Activated T-helper 1 cell treated with anti-CD3 and anti-CD28 coated beads, Interleukin-12 subunit alpha, Interleukin-12 subunit beta, Interleukin-2, Interleukin-4 antibody, amounts not matched to agents 30 ng/mL and 10 ng/mL and 1 ng/mL, durations not matched to agents 14 hours and 24 hours and 36 hours (primary cell): ENCODE data around the gene RHOBTB3. TPM values are rescaled to one million over a fixed set of nuclear protein-coding genes. Genes with fewer than 3 reads are reported as not detected.
A peak's percentile ranks its signal among the peaks of the same experiment; 100 is the strongest.
"Not testable (repeated sequence)": the region's sequence is repeated elsewhere in the genome, so short reads cannot be mapped to it uniquely, and the experiment has no call there.

ENCODE experiments used
- DNase-seq: peaks from one replicate; pipeline ENCODE4 v3.0.0; 2021; ENCODE audit warnings: low spot score
- H3K27ac Mint-ChIP-seq: one replicate; pipeline ENCODE4 v1.8.0; 2021; ENCODE audit warnings: mild to moderate bottlenecking, mixed read lengths
- H3K27me3 Mint-ChIP-seq: one replicate; pipeline ENCODE4 v1.8.0; 2022; ENCODE audit warnings: mild to moderate bottlenecking, moderate library complexity, mixed read lengths; ENCODE audit not compliant: insufficient read depth
- H3K36me3 Mint-ChIP-seq: one replicate; pipeline ENCODE4 v1.8.0; 2021; ENCODE audit warnings: low read depth, mixed read lengths
- H3K4me1 Mint-ChIP-seq: one replicate; pipeline ENCODE4 v1.8.0; 2021; ENCODE audit warnings: low read depth, mixed read lengths
- H3K4me3 Mint-ChIP-seq: one replicate; pipeline ENCODE4 v1.8.0; 2021; ENCODE audit warnings: mild to moderate bottlenecking, moderate library complexity, mixed read lengths
- H3K9me3 Mint-ChIP-seq: one replicate; pipeline ENCODE4 v1.8.0; 2021; ENCODE audit warnings: mixed read lengths
- intact Hi-C: fragments of 100-400 bp; cut with micrococcal nuclease; formaldehyde crosslinking; loops from one replicate; pipeline ENCODE4 v1.15.1; 2024
- total RNA-seq: library from RNA; stranded (reverse); gene quantifications from 2 replicates; pipeline ENCODE4 v1.2.3, GENCODE V29; 2022

Gene RHOBTB3
- total RNA-seq, 1 donor from 2014 or later, result 0.36 TPM

DNA sequence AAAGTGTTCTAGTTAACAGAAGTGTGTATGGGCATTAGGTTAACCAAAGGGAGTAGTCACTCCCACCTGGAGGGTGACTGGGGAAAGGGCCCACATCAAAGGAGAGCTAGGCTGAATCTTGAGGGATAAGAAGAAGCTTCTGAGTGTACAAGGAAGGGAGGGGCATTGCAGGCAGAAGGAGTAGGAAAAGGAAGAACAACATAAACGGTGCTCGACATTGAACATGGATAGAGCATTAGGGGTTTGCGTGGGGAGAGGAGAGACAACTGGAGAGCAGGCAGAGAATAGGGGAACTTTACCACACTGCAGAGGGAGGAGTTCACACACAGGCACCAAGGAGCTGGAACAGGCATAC, 96.7 kb downstream of the RHOBTB3 start:
- Mint-ChIP-seq H3K27me3 (no peaks in the 10 kb centered on the region), H3K4me3 (no peak overlapping the region), H3K36me3 (peaks cover 2% of the 10 kb centered on the region), H3K27ac (no peak overlapping the region), H3K9me3 (no peaks in the 10 kb centered on the region), H3K4me1 (peaks cover 39% of the 10 kb centered on the region)
- no peak for DNase-seq
- intact Hi-C loops, result no loop called here

DNA sequence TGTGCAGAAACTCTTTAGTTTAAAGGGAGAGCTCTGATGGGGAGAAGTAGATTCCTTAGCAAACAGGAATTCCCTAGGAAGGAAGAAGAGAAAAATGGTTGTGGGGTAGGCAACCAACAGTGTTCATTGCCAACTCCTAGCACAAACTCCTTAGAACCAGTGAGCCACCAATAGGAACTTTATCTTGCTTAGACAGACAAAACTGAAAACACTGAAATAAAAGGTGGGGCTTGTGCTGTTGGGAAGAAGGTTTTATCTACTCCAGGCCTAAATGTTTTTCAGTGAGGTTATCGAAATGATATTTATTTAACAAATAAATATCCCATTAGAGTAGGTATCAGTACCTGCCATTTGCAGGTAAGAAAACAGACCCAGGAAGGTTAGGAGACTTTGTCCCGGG, 99.1 kb downstream of the RHOBTB3 start:
- intact Hi-C loops, result no loop called here
- Mint-ChIP-seq H3K4me1 (peaks cover 29% of the 10 kb centered on the region), H3K9me3 (no peaks in the 10 kb centered on the region), H3K4me3 (no peak overlapping the region), H3K27me3 (peaks cover 2% of the 10 kb centered on the region), H3K27ac (no peak overlapping the region), H3K36me3 (peaks cover 2% of the 10 kb centered on the region)
- no peak for DNase-seq

DNA sequence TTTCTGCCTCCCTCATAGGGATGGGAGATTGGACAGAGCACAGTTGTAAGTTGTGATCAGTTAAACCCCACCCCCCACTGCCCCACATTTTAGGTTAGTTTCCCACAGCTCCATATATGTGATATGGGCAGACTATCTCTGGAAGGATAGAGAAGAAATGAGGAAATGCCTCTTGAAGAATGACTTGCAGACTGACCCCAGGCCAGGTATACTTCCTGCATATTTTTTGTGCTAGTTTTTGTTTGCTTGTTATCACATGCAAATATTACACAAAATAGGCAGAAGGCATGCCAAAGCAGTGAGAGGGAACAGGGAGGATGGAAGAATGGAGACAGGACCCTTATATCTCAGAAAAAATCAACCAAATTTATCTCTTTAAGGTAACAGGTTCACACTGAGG, 101.5 kb downstream of the RHOBTB3 start:
- H3K4me3 Mint-ChIP-seq, result no peak overlapping the region
- peaks cover 2% of the 10 kb centered on the region for H3K27me3 Mint-ChIP-seq
- no peaks in the 10 kb centered on the region for H3K9me3 Mint-ChIP-seq
- no peaks in the 10 kb centered on the region for H3K36me3 Mint-ChIP-seq
- peaks cover 37% of the 10 kb centered on the region for H3K4me1 Mint-ChIP-seq
- DNase-seq, result no peak
- intact Hi-C loops, result no loop called here
- no peak overlapping the region for H3K27ac Mint-ChIP-seq

DNA sequence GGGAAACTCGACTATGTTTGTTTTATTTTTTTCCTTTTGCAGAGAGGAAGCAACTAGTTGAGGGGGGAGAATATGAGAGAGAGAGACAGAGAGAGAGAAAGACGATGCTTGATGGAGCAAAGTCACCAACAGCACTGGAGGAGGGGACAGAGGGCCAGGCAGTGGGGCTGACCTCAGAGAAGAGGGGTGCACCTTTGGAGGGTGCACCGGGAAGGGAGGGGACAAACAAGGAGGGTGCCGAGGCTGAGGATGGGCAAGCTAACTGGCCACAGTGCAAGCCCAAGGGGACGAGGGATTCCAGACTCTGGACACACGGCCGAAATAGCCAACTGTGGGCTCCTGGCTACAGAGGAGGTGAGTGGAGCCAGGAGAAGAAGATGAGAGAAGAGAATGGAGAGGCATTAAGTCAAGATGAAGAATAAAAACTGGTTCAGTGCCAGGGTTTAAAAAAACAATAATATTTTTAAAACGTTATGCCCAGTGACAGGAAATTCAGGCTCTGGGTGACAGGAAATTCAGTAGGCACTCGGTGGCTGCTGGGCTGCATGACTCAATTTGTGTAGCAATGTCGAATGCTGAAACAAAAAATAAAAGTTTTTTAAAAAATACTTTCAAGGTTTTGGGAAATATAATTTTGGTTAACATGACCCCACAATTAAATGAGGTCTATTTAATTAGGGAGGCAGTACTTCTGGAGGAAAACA, 104.7 kb downstream of the RHOBTB3 start:
- Mint-ChIP-seq H3K36me3 (no peaks in the 10 kb centered on the region), H3K9me3 (no peaks in the 10 kb centered on the region), H3K4me3 (peak overlapping the region; percentile 76)

DNA sequence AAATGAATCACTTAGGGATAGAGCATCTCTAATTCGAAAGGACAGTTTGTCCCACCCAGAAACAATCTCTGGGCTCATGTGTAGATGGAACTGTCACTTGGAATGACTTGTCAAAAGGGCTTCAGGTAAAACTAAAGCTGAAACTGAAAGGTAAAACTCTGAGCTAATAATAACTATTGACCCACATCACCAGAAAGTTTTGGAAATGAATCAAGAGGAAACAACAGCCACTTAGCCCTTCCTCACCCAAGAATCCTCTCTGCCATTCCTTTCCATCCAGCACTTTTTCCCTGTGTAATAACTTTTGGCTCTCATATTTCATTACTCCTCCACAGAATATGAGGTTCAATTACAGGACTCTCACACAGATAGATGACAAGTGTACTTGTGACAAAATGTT, 105.4 kb downstream of the RHOBTB3 start:
- H3K27me3 Mint-ChIP-seq, result peaks cover 2% of the 10 kb centered on the region
- H3K27ac Mint-ChIP-seq, result no peak overlapping the region
- intact Hi-C loops, result no loop called here

More for the DNA sequence above, 104.7 kb downstream of the RHOBTB3 start:
- Mint-ChIP-seq H3K27me3 (peaks cover 2% of the 10 kb centered on the region), H3K27ac (peak overlapping the region; percentile 54), H3K4me1 (peaks cover 37% of the 10 kb centered on the region)
- DNase-seq, result no peak
- intact Hi-C loops, result loop anchor here (1.0 to 2.0 kb wide), 4 partner anchors 7 to 75 kb away; no protein-coding TSS in a partner anchor

DNA sequence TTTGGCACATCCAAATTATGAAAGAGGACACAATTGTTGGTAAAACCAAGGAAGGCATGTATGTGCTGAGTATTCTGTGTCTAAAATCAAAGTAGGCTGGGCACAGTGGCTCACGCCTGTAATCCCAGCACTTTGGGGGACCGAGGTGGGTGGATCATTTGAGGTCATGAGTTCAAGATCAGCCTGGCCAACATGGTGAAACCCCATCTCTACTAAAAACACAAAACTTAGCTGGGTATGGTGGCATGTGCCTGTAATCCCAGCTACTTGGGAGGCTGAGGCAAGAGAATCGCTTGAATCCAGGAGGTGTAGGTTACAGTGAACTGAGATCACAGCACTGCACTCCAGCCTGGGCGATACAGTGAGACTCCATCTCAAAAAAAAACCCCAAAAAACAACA, 105.8 kb downstream of the RHOBTB3 start:
- DNase-seq, H3K36me3 Mint-ChIP-seq, H3K9me3 Mint-ChIP-seq, H3K27ac Mint-ChIP-seq, H3K27me3 Mint-ChIP-seq, intact Hi-C loops: not testable (repeated sequence)
- Mint-ChIP-seq H3K4me1 (peaks cover 37% of the 10 kb centered on the region), H3K4me3 (peak overlapping the region; percentile 9)

More for the DNA sequence above, 105.4 kb downstream of the RHOBTB3 start:
- Mint-ChIP-seq H3K9me3 (no peaks in the 10 kb centered on the region), H3K4me3 (peak overlapping the region; percentile 9), H3K36me3 (no peaks in the 10 kb centered on the region), H3K4me1 (peaks cover 37% of the 10 kb centered on the region)
- no peak for DNase-seq

DNA sequence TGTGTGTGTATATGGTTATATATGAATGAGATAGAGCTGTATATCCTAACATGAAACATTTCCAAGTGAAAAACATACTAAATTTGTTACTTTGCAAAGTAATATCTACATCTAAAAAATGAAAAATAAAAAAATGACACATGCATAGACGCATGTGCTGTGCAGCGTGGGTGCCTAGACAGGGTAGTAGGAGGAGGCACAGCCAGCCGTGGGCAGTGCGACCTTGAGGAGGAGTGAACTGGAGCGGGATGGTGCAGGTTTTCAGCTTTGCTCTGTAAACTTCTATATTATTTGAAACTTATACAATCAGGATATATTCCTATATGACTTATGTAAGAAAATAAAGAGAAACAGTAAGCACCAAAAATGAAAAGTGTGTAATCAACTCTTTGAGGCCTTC, 106.4 kb downstream of the RHOBTB3 start:
- H3K9me3 Mint-ChIP-seq, result no peaks in the 10 kb centered on the region
- peak overlapping the region; percentile 75 for H3K27ac Mint-ChIP-seq
- DNase-seq, result no peak
- peaks cover 39% of the 10 kb centered on the region for H3K4me1 Mint-ChIP-seq
- intact Hi-C loops, result no loop called here
- H3K4me3 Mint-ChIP-seq, result no peak overlapping the region
- peaks cover 2% of the 10 kb centered on the region for H3K27me3 Mint-ChIP-seq
- H3K36me3 Mint-ChIP-seq, result no peaks in the 10 kb centered on the region

DNA sequence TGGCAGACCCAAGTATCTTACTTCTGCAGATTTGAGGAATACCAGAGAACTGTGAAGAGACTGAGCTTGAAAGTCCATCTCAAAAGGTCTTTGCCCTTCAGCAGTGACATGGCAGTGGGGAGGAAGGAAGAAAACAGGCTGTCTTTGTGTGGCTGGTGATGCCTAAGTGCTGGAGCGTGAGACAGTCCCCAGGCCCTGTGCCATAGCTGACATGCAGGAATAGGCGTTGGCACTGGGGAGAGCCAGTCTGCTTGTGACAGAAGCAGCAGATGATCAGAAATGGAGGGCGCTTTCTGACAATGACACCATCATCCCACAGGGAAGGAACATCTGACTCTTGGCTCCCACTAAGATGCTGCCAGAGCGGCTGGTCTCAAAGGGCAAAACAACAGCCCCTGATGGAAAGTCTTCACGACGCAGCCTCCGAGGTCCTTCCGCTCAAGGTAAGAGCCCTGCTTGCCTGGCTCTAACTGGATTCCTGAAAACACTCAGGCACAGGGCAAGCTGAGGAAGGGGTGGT, 106.9 kb downstream of the RHOBTB3 start:
- DNase-seq, result no peak
- H3K4me1 Mint-ChIP-seq, result peaks cover 44% of the 10 kb centered on the region
- intact Hi-C loops, result no loop called here
- H3K9me3 Mint-ChIP-seq, result no peaks in the 10 kb centered on the region
- peak overlapping the region; percentile 75 for H3K27ac Mint-ChIP-seq
- H3K27me3 Mint-ChIP-seq, result peaks cover 2% of the 10 kb centered on the region
- H3K4me3 Mint-ChIP-seq, result no peak overlapping the region
- no peaks in the 10 kb centered on the region for H3K36me3 Mint-ChIP-seq

DNA sequence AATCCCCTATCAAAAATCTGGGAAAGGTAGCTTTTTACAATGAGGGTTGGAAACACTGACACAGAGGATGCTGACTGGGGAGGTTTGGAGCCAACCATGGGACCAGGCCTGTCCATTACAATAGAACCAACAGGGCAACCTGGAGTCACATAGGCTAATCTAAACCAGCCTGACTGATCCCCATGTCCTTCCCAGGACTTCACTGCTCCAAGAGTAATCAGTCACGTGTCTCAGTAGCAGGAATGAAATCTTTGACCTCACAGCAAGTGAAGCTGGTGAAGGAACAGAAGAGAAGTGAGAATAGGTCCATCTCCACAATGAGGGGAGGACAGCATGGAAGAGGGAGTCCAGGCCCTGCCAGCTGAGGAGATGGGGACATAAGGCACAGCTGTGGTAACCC, 107.4 kb downstream of the RHOBTB3 start:
- Mint-ChIP-seq H3K4me1 (peaks cover 49% of the 10 kb centered on the region), H3K27ac (no peak overlapping the region), H3K9me3 (no peaks in the 10 kb centered on the region), H3K36me3 (no peaks in the 10 kb centered on the region), H3K4me3 (no peak overlapping the region), H3K27me3 (peaks cover 2% of the 10 kb centered on the region)
- intact Hi-C loops, result no loop called here
- DNase-seq, result no peak

DNA sequence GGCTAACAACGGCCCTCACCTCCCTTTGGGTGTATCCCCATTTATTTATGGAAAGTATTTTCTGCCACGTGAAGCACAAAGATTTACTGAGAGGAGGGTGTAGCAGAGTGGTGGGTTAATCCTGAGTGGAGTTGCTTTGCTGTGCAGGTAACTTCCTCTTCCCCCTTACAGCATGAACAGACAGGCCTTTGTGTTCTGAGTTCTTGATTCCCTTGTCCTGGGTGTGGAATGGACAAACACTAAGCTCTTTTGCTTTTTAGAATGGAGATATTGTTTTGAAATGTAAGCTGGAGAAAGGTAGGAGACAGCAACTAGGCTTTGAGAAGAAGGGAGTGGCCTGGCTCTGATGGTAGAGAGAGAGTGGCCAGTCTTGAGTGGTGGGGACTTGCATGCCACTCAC, 108.5 kb downstream of the RHOBTB3 start:
- intact Hi-C loops, result no loop called here
- Mint-ChIP-seq H3K9me3 (no peaks in the 10 kb centered on the region), H3K27ac (no peak overlapping the region), H3K4me3 (no peak overlapping the region), H3K36me3 (no peaks in the 10 kb centered on the region), H3K27me3 (peaks cover 1% of the 10 kb centered on the region), H3K4me1 (peaks cover 44% of the 10 kb centered on the region)
- no peak for DNase-seq

DNA sequence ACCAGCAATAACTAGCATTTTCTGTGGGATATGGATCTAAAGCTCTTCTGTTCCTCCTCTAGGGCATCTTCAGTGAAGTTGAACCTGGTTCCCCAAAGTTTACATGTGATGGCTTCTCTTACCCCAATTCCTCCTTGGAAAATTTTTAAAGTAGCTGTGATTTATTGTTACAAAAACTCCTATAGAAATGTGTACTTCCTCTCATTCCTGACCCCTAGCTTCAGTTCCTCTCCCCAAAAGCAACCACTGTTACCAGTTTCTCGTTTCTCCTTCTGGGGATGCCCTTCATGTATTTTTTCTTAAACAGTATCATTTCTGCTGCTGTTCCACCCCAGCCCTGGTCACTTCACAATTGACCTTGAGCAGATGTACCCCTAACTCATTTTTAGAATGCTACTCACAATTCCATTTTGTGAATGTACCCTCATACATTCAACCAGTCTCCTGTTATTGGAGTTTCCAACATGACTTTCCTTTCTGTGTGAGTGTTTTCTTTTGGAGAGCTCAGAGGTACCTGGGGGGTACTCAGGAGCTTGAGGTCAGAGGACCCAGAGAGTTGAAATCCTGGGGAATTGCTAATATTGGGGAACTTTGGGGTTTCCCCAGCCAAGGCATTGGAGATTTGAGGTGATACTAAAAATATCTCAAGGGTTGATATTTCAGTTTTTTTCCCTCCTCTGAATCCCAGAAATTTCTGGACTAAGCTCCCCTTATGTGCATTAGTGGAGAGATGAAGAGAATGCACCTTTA, 110.0 kb downstream of the RHOBTB3 start:
- H3K4me1 Mint-ChIP-seq, result peaks cover 45% of the 10 kb centered on the region
- no peaks in the 10 kb centered on the region for H3K36me3 Mint-ChIP-seq
- H3K4me3 Mint-ChIP-seq, result no peak overlapping the region
- H3K27ac Mint-ChIP-seq, result no peak overlapping the region
- H3K9me3 Mint-ChIP-seq, result no peaks in the 10 kb centered on the region
- DNase-seq, result no peak
- H3K27me3 Mint-ChIP-seq, result peaks cover 4% of the 10 kb centered on the region
- intact Hi-C loops, result no loop called here

DNA sequence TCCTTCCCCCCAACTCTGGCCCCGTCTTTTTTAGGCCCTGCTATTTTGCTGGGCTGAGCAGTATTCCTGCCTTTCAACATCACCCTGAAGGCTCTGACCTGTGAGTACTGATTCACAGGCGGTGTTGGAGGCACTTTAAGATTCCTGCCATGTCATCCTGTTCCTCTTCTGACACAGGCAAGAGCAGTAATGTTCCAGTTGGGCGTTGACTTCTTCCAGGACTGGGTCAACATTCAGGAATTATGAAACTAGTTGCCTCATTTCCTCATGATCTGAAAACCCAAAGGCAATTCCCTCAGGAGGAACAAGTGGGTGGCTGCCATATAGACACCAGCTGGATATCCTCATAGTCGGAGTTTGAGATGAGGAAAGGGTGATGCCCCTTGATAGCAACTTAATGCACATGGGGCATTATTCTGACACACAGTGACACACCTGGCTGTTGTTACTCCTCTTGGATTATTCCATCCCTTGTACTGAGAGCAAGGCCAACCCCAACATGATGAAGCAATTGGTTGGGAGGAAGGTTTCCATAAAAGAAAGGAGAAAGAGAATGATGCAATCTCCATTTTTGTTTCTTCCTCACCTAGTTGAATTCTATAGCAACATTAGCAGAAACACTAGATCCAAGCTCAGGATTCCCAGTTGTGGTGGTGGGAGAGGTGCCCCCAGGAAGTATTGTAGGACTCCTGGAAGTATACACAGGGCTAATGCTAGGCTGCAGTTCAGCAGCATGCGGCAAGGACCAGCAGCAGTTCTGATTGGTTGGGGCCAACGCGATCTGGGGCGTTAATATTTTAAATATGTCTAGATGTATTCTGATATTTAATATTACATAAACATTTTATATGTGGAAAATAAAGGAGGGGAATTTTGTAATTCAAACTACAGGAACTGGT, 111.0 kb downstream of the RHOBTB3 start:
- intact Hi-C loops, result loop anchor here (2.0 kb wide), 1 partner anchor 123 kb away; no protein-coding TSS in a partner anchor
- H3K27ac Mint-ChIP-seq, result no peak overlapping the region
- no peak for DNase-seq
- no peaks in the 10 kb centered on the region for H3K9me3 Mint-ChIP-seq
- peaks cover 4% of the 10 kb centered on the region for H3K27me3 Mint-ChIP-seq
- H3K4me1 Mint-ChIP-seq, result peaks cover 41% of the 10 kb centered on the region
- no peak overlapping the region for H3K4me3 Mint-ChIP-seq
- no peaks in the 10 kb centered on the region for H3K36me3 Mint-ChIP-seq
